ENCODE data around the gene CPSF6. TPM values are rescaled to one million over a fixed set of nuclear protein-coding genes. Genes with fewer than 3 reads are reported as not detected.

The CPSF6 gene
- total RNA-seq, 1 donor from 2014 or later, result 90.8 TPM

DNA sequence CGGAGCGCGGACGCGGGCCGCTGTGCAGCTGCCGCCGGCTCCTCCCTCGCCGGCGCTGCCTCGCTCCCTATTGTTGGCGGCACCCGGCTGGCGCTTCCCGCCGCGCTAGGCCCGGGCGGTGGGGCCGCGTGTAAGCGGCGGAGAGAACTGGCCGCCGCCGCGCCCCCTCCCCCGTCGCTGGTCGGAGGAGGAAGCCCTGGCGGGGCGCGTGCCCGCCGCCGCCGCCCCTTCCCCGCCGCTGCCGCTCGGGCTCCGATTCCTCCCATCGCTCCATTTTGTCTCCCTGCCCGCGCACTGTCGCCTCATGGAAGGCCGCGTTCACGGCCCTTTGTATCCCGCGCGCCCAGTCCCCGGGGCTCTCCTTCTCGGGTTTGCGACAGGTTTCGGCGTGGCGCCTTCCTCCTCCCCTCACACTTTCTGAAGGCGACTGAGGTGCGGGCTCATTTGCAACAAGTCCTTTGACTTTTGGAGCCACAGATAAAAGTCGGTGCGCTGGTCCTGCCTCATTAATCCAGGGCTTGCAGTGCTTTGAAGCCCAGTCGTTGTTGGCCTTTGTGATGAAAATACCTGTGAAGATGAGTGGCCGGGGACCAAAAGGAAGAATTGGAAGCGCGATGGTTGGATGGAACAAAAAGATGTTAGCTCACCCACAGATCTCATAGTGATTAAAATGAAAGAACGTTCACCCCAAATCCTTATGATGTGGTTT lies 707 bp downstream of the CPSF6 start:
- H3K4me1 Mint-ChIP-seq (ENCODE audit: unreplicated experiment), result peaks cover 29% of the 10 kb centered on the region
- peaks cover 4% of the 10 kb centered on the region for H3K27me3 Mint-ChIP-seq (ENCODE audit: unreplicated experiment)
- peak overlapping the region; percentile 97 for H3K27ac Mint-ChIP-seq (ENCODE audit: unreplicated experiment)
- peak; percentile 69 for DNase-seq (ENCODE audit: low spot score)
- H3K4me3 Mint-ChIP-seq (ENCODE audit: unreplicated experiment), result peak overlapping the region; percentile 100
- TF ChIP-seq, protein P1, sequence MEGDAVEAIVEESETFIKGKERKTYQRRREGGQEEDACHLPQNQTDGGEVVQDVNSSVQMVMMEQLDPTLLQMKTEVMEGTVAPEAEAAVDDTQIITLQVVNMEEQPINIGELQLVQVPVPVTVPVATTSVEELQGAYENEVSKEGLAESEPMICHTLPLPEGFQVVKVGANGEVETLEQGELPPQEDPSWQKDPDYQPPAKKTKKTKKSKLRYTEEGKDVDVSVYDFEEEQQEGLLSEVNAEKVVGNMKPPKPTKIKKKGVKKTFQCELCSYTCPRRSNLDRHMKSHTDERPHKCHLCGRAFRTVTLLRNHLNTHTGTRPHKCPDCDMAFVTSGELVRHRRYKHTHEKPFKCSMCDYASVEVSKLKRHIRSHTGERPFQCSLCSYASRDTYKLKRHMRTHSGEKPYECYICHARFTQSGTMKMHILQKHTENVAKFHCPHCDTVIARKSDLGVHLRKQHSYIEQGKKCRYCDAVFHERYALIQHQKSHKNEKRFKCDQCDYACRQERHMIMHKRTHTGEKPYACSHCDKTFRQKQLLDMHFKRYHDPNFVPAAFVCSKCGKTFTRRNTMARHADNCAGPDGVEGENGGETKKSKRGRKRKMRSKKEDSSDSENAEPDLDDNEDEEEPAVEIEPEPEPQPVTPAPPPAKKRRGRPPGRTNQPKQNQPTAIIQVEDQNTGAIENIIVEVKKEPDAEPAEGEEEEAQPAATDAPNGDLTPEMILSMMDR (IDR thresholded peaks at IDR 0.05; ENCODE audit: unreplicated experiment), result no peak
- H3K9me3 Mint-ChIP-seq (ENCODE audit: unreplicated experiment), result no peaks in the 10 kb centered on the region
- peaks cover 5% of the 10 kb centered on the region for H3K36me3 Mint-ChIP-seq (ENCODE audit: low read depth, unreplicated experiment)

DNA sequence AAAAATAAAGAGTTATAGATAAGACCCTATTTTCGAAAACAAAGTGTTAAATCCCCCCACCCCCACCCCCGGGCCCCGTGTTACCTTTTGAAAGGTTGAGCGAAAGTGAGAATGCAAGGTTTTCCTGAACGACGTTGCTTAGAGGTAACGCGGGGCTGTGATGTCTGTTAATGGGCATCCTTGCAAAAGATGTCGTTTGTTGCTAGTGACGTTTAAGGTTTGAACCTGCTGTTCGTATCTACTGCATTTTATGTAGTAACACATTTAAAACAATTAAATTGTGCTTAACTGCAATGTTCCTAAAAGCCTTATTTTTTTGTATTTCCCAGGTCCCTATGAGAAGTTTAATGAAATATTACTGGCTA lies 1.2 kb downstream of the CPSF6 start:
- Mint-ChIP-seq H3K4me3 (ENCODE audit: unreplicated experiment) (peak overlapping the region; percentile 100), H3K27me3 (ENCODE audit: unreplicated experiment) (peaks cover 4% of the 10 kb centered on the region), H3K36me3 (ENCODE audit: low read depth, unreplicated experiment) (peaks cover 5% of the 10 kb centered on the region)

DNA sequence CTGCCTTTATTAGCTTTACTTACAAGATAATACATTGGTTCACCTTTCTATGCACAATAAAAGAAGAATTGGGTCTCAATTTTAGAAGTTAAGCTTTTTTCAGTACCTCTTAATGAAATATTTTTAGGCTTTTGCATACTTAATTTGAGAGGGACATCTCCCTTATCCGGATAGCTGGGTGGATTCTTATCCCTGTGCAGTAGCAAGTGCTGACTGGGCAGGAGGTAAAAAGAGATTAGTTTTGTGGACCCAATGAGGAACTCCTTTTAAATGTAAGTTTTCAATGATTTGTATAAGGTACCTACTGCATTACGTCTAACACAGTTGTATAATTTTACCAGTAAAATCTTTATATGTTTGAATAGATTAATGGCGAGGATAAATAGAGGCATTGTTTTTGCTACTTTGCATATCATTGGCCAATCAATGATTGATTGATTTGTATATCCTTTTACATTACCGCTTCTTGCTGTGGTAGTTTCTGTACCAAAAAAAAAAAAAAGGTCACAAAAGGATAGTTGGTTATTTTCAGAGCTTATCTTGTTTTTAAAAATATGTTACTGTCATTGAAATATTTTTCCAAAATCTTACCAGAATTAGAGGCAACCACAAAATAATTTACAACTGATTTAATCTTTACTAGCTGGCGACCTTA lies 2.2 kb downstream of the CPSF6 start:
- Mint-ChIP-seq H3K4me1 (ENCODE audit: unreplicated experiment) (peaks cover 29% of the 10 kb centered on the region), H3K4me3 (ENCODE audit: unreplicated experiment) (peak overlapping the region; percentile 74), H3K9me3 (ENCODE audit: unreplicated experiment) (no peaks in the 10 kb centered on the region), H3K27ac (ENCODE audit: unreplicated experiment) (no peak overlapping the region), H3K27me3 (ENCODE audit: unreplicated experiment) (peaks cover 4% of the 10 kb centered on the region), H3K36me3 (ENCODE audit: low read depth, unreplicated experiment) (peaks cover 5% of the 10 kb centered on the region)
- TF ChIP-seq, protein P1 (IDR thresholded peaks at IDR 0.05; ENCODE audit: unreplicated experiment), result no peak
- DNase-seq (ENCODE audit: low spot score), result no peak

More for the DNA sequence above, 1.2 kb downstream of the CPSF6 start:
- DNase-seq (ENCODE audit: low spot score), result no peak
- no peaks in the 10 kb centered on the region for H3K9me3 Mint-ChIP-seq (ENCODE audit: unreplicated experiment)
- H3K4me1 Mint-ChIP-seq (ENCODE audit: unreplicated experiment), result peaks cover 29% of the 10 kb centered on the region
- TF ChIP-seq, protein P1 (IDR thresholded peaks at IDR 0.05; ENCODE audit: unreplicated experiment), result no peak
- H3K27ac Mint-ChIP-seq (ENCODE audit: unreplicated experiment), result peak overlapping the region; percentile 97

- Mint-ChIP-seq H3K9me3 (ENCODE audit: unreplicated experiment) (no peaks in the 10 kb centered on the region), H3K4me1 (ENCODE audit: unreplicated experiment) (peaks cover 28% of the 10 kb centered on the region), H3K27me3 (ENCODE audit: unreplicated experiment) (peaks cover 4% of the 10 kb centered on the region), H3K27ac (ENCODE audit: unreplicated experiment) (peak overlapping the region; percentile 11), H3K4me3 (ENCODE audit: unreplicated experiment) (no peak overlapping the region), H3K36me3 (ENCODE audit: low read depth, unreplicated experiment) (peaks cover 5% of the 10 kb centered on the region)
- TF ChIP-seq, protein P1 (IDR thresholded peaks at IDR 0.05; ENCODE audit: unreplicated experiment), result no peak
- DNase-seq (ENCODE audit: low spot score), result no peak
Observed at GRCh38 chr12:69243099-69244084, 4.0 kb downstream of the CPSF6 start.
